Measurements from ENCODE around the gene LATS1. TPM values are rescaled to one million over a fixed set of nuclear protein-coding genes. Genes with fewer than 3 reads are reported as not detected.

LATS1 gene
- total and polyA plus RNA-seq, 5 donors from 2014 or later = 8.9 to 40.9 (median 12.4) TPM

GRCh38 chr6:149711711-149712110 lies 6.2 kb downstream of the LATS1 start:
- H3K27me3 ChIP-seq (ENCODE audit: control insufficient read depth, insufficient read depth, low read length) = no peaks in the 10 kb centered on the region
- peaks cover 3% of the 10 kb centered on the region for H3K36me3 ChIP-seq (ENCODE audit: control insufficient read depth, insufficient read depth, low read length)
- no peaks in the 10 kb centered on the region for H3K9me3 ChIP-seq (ENCODE audit: control insufficient read depth in 2 of 2, low read length in 2 of 2)
- H3K27me3 Mint-ChIP-seq = no peaks in the 10 kb centered on the region
- no peaks in the 10 kb centered on the region for H3K9me3 Mint-ChIP-seq
- peak overlapping the region in 1 of 4 donors; percentile 79 for H3K4me3 Mint-ChIP-seq
- DNase-seq = no peak
- H3K4me3 ChIP-seq (ENCODE audit: low read depth, low read length) = no peak overlapping the region
- no peaks in the 10 kb centered on the region for H3K36me3 Mint-ChIP-seq
- H3K27ac Mint-ChIP-seq = peak overlapping the region in 1 of 3 donors; percentile 20
- H3K4me1 ChIP-seq (ENCODE audit: control insufficient read depth, insufficient read depth, low read length, poor library complexity, severe bottlenecking) = peaks cover 36% of the 10 kb centered on the region
- H3K27ac ChIP-seq (ENCODE audit: insufficient read depth, low read length, poor library complexity, severe bottlenecking) = no peak overlapping the region
- no peak for ATAC-seq (ENCODE audit: low read depth in 2 of 2)
- H3K4me1 Mint-ChIP-seq = peaks cover 40 to 80% (median 60%) of the 10 kb centered on the region in 4 donors

GRCh38 chr6:149701714-149702113 lies 16.2 kb downstream of the LATS1 start:
- no peak overlapping the region for H3K4me3 ChIP-seq (ENCODE audit: low read depth, low read length)
- H3K36me3 Mint-ChIP-seq = peaks cover 4% of the 10 kb centered on the region
- no peaks in the 10 kb centered on the region for H3K27me3 ChIP-seq (ENCODE audit: control insufficient read depth, insufficient read depth, low read length)
- no peak overlapping the region for H3K4me3 Mint-ChIP-seq
- peaks cover 40% of the 10 kb centered on the region for H3K36me3 ChIP-seq (ENCODE audit: control insufficient read depth, insufficient read depth, low read length)
- H3K4me1 Mint-ChIP-seq = peaks cover 30 to 68% (median 44%) of the 10 kb centered on the region in 4 donors
- H3K9me3 Mint-ChIP-seq = no peaks in the 10 kb centered on the region
- H3K27ac ChIP-seq (ENCODE audit: insufficient read depth, low read length, poor library complexity, severe bottlenecking) = no peak overlapping the region
- no peak for ATAC-seq (ENCODE audit: low read depth in 2 of 2)
- no peaks in the 10 kb centered on the region for H3K9me3 ChIP-seq (ENCODE audit: control insufficient read depth in 2 of 2, low read length in 2 of 2)
- H3K27ac Mint-ChIP-seq = no peak overlapping the region
- H3K4me1 ChIP-seq (ENCODE audit: control insufficient read depth, insufficient read depth, low read length, poor library complexity, severe bottlenecking) = peaks cover 13% of the 10 kb centered on the region
- no peak for DNase-seq
- H3K27me3 Mint-ChIP-seq = no peaks in the 10 kb centered on the region

- peaks cover 53% of the 10 kb centered on the region for H3K36me3 ChIP-seq (ENCODE audit: control insufficient read depth, insufficient read depth, low read length)
- no peaks in the 10 kb centered on the region for H3K27me3 ChIP-seq (ENCODE audit: control insufficient read depth, insufficient read depth, low read length)
- H3K4me1 ChIP-seq (ENCODE audit: control insufficient read depth, insufficient read depth, low read length, poor library complexity, severe bottlenecking) = peaks cover 8% of the 10 kb centered on the region
- no peaks in the 10 kb centered on the region for H3K9me3 ChIP-seq (ENCODE audit: control insufficient read depth in 2 of 2, low read length in 2 of 2)
- no peak overlapping the region for H3K27ac ChIP-seq (ENCODE audit: insufficient read depth, low read length, poor library complexity, severe bottlenecking)
- Mint-ChIP-seq H3K4me3 (no peak overlapping the region), H3K27ac (peak overlapping the region in 1 of 3 donors; percentile 45), H3K9me3 (no peaks in the 10 kb centered on the region), H3K27me3 (no peaks in the 10 kb centered on the region), H3K36me3 (peaks cover 4% of the 10 kb centered on the region), H3K4me1 (peaks cover 30 to 61% (median 42%) of the 10 kb centered on the region in 4 donors)
- no peak overlapping the region for H3K4me3 ChIP-seq (ENCODE audit: low read depth, low read length)
- no peak for DNase-seq
- no peak for ATAC-seq (ENCODE audit: low read depth in 2 of 2)
Measured at GRCh38 chr6:149699150-149699549, 18.8 kb downstream of the LATS1 start.

GRCh38 chr6:149698175-149698574 lies 19.7 kb downstream of the LATS1 start:
- DNase-seq (no peak), ATAC-seq (ENCODE audit: low read depth in 2 of 2) (no peak)
- Mint-ChIP-seq H3K27me3 (no peaks in the 10 kb centered on the region), H3K27ac (no peak overlapping the region), H3K4me1 (peaks cover 27 to 52% (median 42%) of the 10 kb centered on the region in 4 donors), H3K36me3 (peaks cover 4% of the 10 kb centered on the region), H3K4me3 (peak overlapping the region in 1 of 4 donors; percentile 32), H3K9me3 (no peaks in the 10 kb centered on the region)
- Histone ChIP-seq H3K27ac (ENCODE audit: insufficient read depth, low read length, poor library complexity, severe bottlenecking) (no peak overlapping the region), H3K4me3 (ENCODE audit: low read depth, low read length) (no peak overlapping the region), H3K36me3 (ENCODE audit: control insufficient read depth, insufficient read depth, low read length) (peaks cover 56% of the 10 kb centered on the region), H3K27me3 (ENCODE audit: control insufficient read depth, insufficient read depth, low read length) (no peaks in the 10 kb centered on the region), H3K9me3 (ENCODE audit: control insufficient read depth in 2 of 2, low read length in 2 of 2) (no peaks in the 10 kb centered on the region), H3K4me1 (ENCODE audit: control insufficient read depth, insufficient read depth, low read length, poor library complexity, severe bottlenecking) (peaks cover 8% of the 10 kb centered on the region)

- Mint-ChIP-seq H3K27me3 (no peaks in the 10 kb centered on the region), H3K36me3 (peaks cover 5% of the 10 kb centered on the region), H3K4me3 (no peak overlapping the region), H3K27ac (no peak overlapping the region), H3K9me3 (no peaks in the 10 kb centered on the region), H3K4me1 (peaks cover 28 to 47% (median 37%) of the 10 kb centered on the region in 4 donors)
- ATAC-seq (ENCODE audit: low read depth in 2 of 2) (no peak), DNase-seq (no peak)
- no peak overlapping the region for H3K27ac ChIP-seq (ENCODE audit: insufficient read depth, low read length, poor library complexity, severe bottlenecking)
- H3K36me3 ChIP-seq (ENCODE audit: control insufficient read depth, insufficient read depth, low read length) = peaks cover 62% of the 10 kb centered on the region
- H3K4me3 ChIP-seq (ENCODE audit: low read depth, low read length) = no peak overlapping the region
- peaks cover 5% of the 10 kb centered on the region for H3K4me1 ChIP-seq (ENCODE audit: control insufficient read depth, insufficient read depth, low read length, poor library complexity, severe bottlenecking)
- no peaks in the 10 kb centered on the region for H3K27me3 ChIP-seq (ENCODE audit: control insufficient read depth, insufficient read depth, low read length)
- no peaks in the 10 kb centered on the region for H3K9me3 ChIP-seq (ENCODE audit: control insufficient read depth in 2 of 2, low read length in 2 of 2)
Measured at GRCh38 chr6:149696901-149697300, 21.0 kb downstream of the LATS1 start.

- ATAC-seq (ENCODE audit: low read depth in 2 of 2) = no peak
- no peak overlapping the region for H3K27ac Mint-ChIP-seq
- Histone ChIP-seq H3K4me1 (ENCODE audit: control insufficient read depth, insufficient read depth, low read length, poor library complexity, severe bottlenecking) (peaks cover 3% of the 10 kb centered on the region), H3K36me3 (ENCODE audit: control insufficient read depth, insufficient read depth, low read length) (peaks cover 59% of the 10 kb centered on the region), H3K27ac (ENCODE audit: insufficient read depth, low read length, poor library complexity, severe bottlenecking) (no peak overlapping the region), H3K27me3 (ENCODE audit: control insufficient read depth, insufficient read depth, low read length) (no peaks in the 10 kb centered on the region), H3K9me3 (ENCODE audit: control insufficient read depth in 2 of 2, low read length in 2 of 2) (no peaks in the 10 kb centered on the region), H3K4me3 (ENCODE audit: low read depth, low read length) (no peak overlapping the region)
- peaks cover 25 to 41% (median 32%) of the 10 kb centered on the region in 4 donors for H3K4me1 Mint-ChIP-seq
- no peak overlapping the region for H3K4me3 Mint-ChIP-seq
- DNase-seq = no peak
- no peaks in the 10 kb centered on the region for H3K27me3 Mint-ChIP-seq
- peaks cover 11% of the 10 kb centered on the region for H3K36me3 Mint-ChIP-seq
- no peaks in the 10 kb centered on the region for H3K9me3 Mint-ChIP-seq
Measured at GRCh38 chr6:149694921-149695320, 23.0 kb downstream of the LATS1 start.

GRCh38 chr6:149691201-149691600 lies 26.7 kb downstream of the LATS1 start:
- peaks cover 44% of the 10 kb centered on the region for H3K36me3 ChIP-seq (ENCODE audit: control insufficient read depth, insufficient read depth, low read length)

GRCh38 chr6:149686230-149686629 lies 31.7 kb downstream of the LATS1 start:
- no peaks in the 10 kb centered on the region for H3K27me3 ChIP-seq (ENCODE audit: control insufficient read depth, insufficient read depth, low read length)
- Mint-ChIP-seq H3K4me3 (no peak overlapping the region), H3K4me1 (peaks cover 15 to 34% (median 24%) of the 10 kb centered on the region in 4 donors), H3K27me3 (no peaks in the 10 kb centered on the region), H3K9me3 (peaks cover 0 to 1% (median 0%) of the 10 kb centered on the region in 7 donors), H3K36me3 (peaks cover 30% of the 10 kb centered on the region), H3K27ac (peak overlapping the region; percentile 48 to 93 (median 59))
- H3K4me1 ChIP-seq (ENCODE audit: control insufficient read depth, insufficient read depth, low read length, poor library complexity, severe bottlenecking) = peaks cover 4% of the 10 kb centered on the region
- H3K4me3 ChIP-seq (ENCODE audit: low read depth, low read length) = no peak overlapping the region
- DNase-seq (no peak), ATAC-seq (ENCODE audit: low read depth in 2 of 2) (no peak)
- H3K9me3 ChIP-seq (ENCODE audit: control insufficient read depth in 2 of 2, low read length in 2 of 2) = no peaks in the 10 kb centered on the region
- peaks cover 40% of the 10 kb centered on the region for H3K36me3 ChIP-seq (ENCODE audit: control insufficient read depth, insufficient read depth, low read length)
- H3K27ac ChIP-seq (ENCODE audit: insufficient read depth, low read length, poor library complexity, severe bottlenecking) = no peak overlapping the region

More at GRCh38 chr6:149691201-149691600, 26.7 kb downstream of the LATS1 start:
- H3K4me1 ChIP-seq (ENCODE audit: control insufficient read depth, insufficient read depth, low read length, poor library complexity, severe bottlenecking) = peaks cover 4% of the 10 kb centered on the region
- Mint-ChIP-seq H3K9me3 (peaks cover 0 to 1% (median 0%) of the 10 kb centered on the region in 7 donors), H3K27ac (peak overlapping the region; percentile 10 to 75 (median 26)), H3K4me3 (no peak overlapping the region), H3K36me3 (peaks cover 19% of the 10 kb centered on the region), H3K4me1 (peaks cover 16 to 42% (median 29%) of the 10 kb centered on the region in 4 donors), H3K27me3 (no peaks in the 10 kb centered on the region)
- no peak overlapping the region for H3K27ac ChIP-seq (ENCODE audit: insufficient read depth, low read length, poor library complexity, severe bottlenecking)
- DNase-seq (no peak), ATAC-seq (ENCODE audit: low read depth in 2 of 2) (no peak)
- no peaks in the 10 kb centered on the region for H3K9me3 ChIP-seq (ENCODE audit: control insufficient read depth in 2 of 2, low read length in 2 of 2)
- no peaks in the 10 kb centered on the region for H3K27me3 ChIP-seq (ENCODE audit: control insufficient read depth, insufficient read depth, low read length)
- H3K4me3 ChIP-seq (ENCODE audit: low read depth, low read length) = no peak overlapping the region
